ENCODE measurements around the gene SLC12A7. TPM values are rescaled to one million over a fixed set of nuclear protein-coding genes. Genes with fewer than 3 reads are reported as not detected.

Gene SLC12A7
- total RNA-seq, 1 donor from 2014 or later, result 24.5 TPM

- H3K36me3 Mint-ChIP-seq (ENCODE audit: low read depth, unreplicated experiment), result no peaks in the 10 kb centered on the region
- no peaks in the 10 kb centered on the region for H3K9me3 Mint-ChIP-seq (ENCODE audit: unreplicated experiment)
- DNase-seq (ENCODE audit: low spot score), result no peak
- TF ChIP-seq CTCF (IDR thresholded peaks at IDR 0.05; ENCODE audit: unreplicated experiment), result no peak
- H3K4me3 Mint-ChIP-seq (ENCODE audit: unreplicated experiment), result peak overlapping the region; percentile 84
- peaks cover 14% of the 10 kb centered on the region for H3K27me3 Mint-ChIP-seq (ENCODE audit: unreplicated experiment)
- peaks cover 3% of the 10 kb centered on the region for H3K4me1 Mint-ChIP-seq (ENCODE audit: unreplicated experiment)
- no peak overlapping the region for H3K27ac Mint-ChIP-seq (ENCODE audit: unreplicated experiment)
Measured at GRCh38 chr5:1110307-1111240, 1.3 kb downstream of the SLC12A7 start.

GRCh38 chr5:1109542-1110306 is 2.1 kb downstream of the SLC12A7 start:
- H3K36me3 Mint-ChIP-seq (ENCODE audit: low read depth, unreplicated experiment), result no peaks in the 10 kb centered on the region
- no peaks in the 10 kb centered on the region for H3K9me3 Mint-ChIP-seq (ENCODE audit: unreplicated experiment)
- no peak for TF ChIP-seq CTCF (IDR thresholded peaks at IDR 0.05; ENCODE audit: unreplicated experiment)
- DNase-seq (ENCODE audit: low spot score), result no peak
- no peak overlapping the region for H3K4me3 Mint-ChIP-seq (ENCODE audit: unreplicated experiment)
- H3K27ac Mint-ChIP-seq (ENCODE audit: unreplicated experiment), result no peak overlapping the region
- peaks cover 14% of the 10 kb centered on the region for H3K27me3 Mint-ChIP-seq (ENCODE audit: unreplicated experiment)
- H3K4me1 Mint-ChIP-seq (ENCODE audit: unreplicated experiment), result peaks cover 3% of the 10 kb centered on the region

- Mint-ChIP-seq H3K27me3 (ENCODE audit: unreplicated experiment) (peaks cover 12% of the 10 kb centered on the region), H3K4me3 (ENCODE audit: unreplicated experiment) (no peak overlapping the region), H3K27ac (ENCODE audit: unreplicated experiment) (peak overlapping the region; percentile 57), H3K4me1 (ENCODE audit: unreplicated experiment) (peaks cover 3% of the 10 kb centered on the region), H3K36me3 (ENCODE audit: low read depth, unreplicated experiment) (no peaks in the 10 kb centered on the region), H3K9me3 (ENCODE audit: unreplicated experiment) (no peaks in the 10 kb centered on the region)
- no peak for TF ChIP-seq CTCF (IDR thresholded peaks at IDR 0.05; ENCODE audit: unreplicated experiment)
- no peak for DNase-seq (ENCODE audit: low spot score)
Measured at GRCh38 chr5:1108865-1109174, 3.0 kb downstream of the SLC12A7 start.

- H3K27me3 Mint-ChIP-seq (ENCODE audit: unreplicated experiment), result peaks cover 10% of the 10 kb centered on the region
- no peak overlapping the region for H3K4me3 Mint-ChIP-seq (ENCODE audit: unreplicated experiment)
- DNase-seq (ENCODE audit: low spot score), result no peak
- no peaks in the 10 kb centered on the region for H3K9me3 Mint-ChIP-seq (ENCODE audit: unreplicated experiment)
- H3K4me1 Mint-ChIP-seq (ENCODE audit: unreplicated experiment), result peaks cover 6% of the 10 kb centered on the region
- peaks cover 3% of the 10 kb centered on the region for H3K36me3 Mint-ChIP-seq (ENCODE audit: low read depth, unreplicated experiment)
- H3K27ac Mint-ChIP-seq (ENCODE audit: unreplicated experiment), result peak overlapping the region; percentile 57
- TF ChIP-seq CTCF (IDR thresholded peaks at IDR 0.05; ENCODE audit: unreplicated experiment), result no peak
Measured at GRCh38 chr5:1108023-1108864, 3.6 kb downstream of the SLC12A7 start.
